GM23248 (cell line): Measurements from ENCODE around the gene H6PD. TPM values are rescaled to one million over a fixed set of nuclear protein-coding genes. Genes with fewer than 3 reads are reported as not detected.

Experiments used
- DNase-seq: peaks from one replicate; pipeline ENCODE4 v3.0.0-alpha.2; 2015
- H2AFZ ChIP-seq: fragments of 200-600 bp; sonication (generic); 2 replicates; pipeline ENCODE4 v1.6.1; 2016; ENCODE audit warnings: antibody characterized with exemption
- H3F3A ChIP-seq: fragments of 200-600 bp; sonication (generic); 2 replicates; pipeline ENCODE4 v1.6.1; 2016; ENCODE audit warnings: mild to moderate bottlenecking, antibody characterized with exemption, mixed run types; ENCODE audit not compliant: insufficient read depth
- H3K27ac ChIP-seq: fragments of 200-600 bp; sonication (generic); 2 replicates; pipeline ENCODE4 v1.5.1; 2016; ENCODE audit warnings: mild to moderate bottlenecking
- H3K27me3 ChIP-seq: fragments of 200-600 bp; sonication (generic); replicated peaks from 2 replicates; pipeline ENCODE4 v1.6.1; 2016; ENCODE audit warnings: mild to moderate bottlenecking; ENCODE audit not compliant: insufficient read depth
- H3K36me3 ChIP-seq: fragments of 200-600 bp; sonication (generic); 2 replicates; pipeline ENCODE4 v1.6.1; 2016; ENCODE audit warnings: low read depth, mild to moderate bottlenecking
- H3K4me1 ChIP-seq: fragments of 200-600 bp; sonication (generic); 2 replicates; pipeline ENCODE4 v1.6.1; 2016; ENCODE audit warnings: mild to moderate bottlenecking; ENCODE audit not compliant: insufficient read depth
- H3K4me2 ChIP-seq: fragments of 200-600 bp; sonication (generic); one replicate; pipeline ENCODE4 v1.6.1; 2016; ENCODE audit warnings: mild to moderate bottlenecking; ENCODE audit not compliant: unreplicated experiment
- H3K4me3 ChIP-seq: fragments of 200-600 bp; sonication (generic); 2 replicates; pipeline ENCODE4 v1.5.1; 2016; ENCODE audit warnings: mild to moderate bottlenecking
- H3K79me2 ChIP-seq: fragments of 200-600 bp; sonication (generic); 2 replicates; pipeline ENCODE4 v1.6.1; 2016; ENCODE audit warnings: mild to moderate bottlenecking; ENCODE audit not compliant: insufficient read depth
- H3K9ac ChIP-seq: fragments of 200-600 bp; sonication (generic); 2 replicates; pipeline ENCODE4 v1.6.1; 2016; ENCODE audit warnings: mild to moderate bottlenecking
- H3K9me2 ChIP-seq: fragments of 200-600 bp; sonication (generic); 2 replicates; pipeline ENCODE4 v1.6.1; 2016; ENCODE audit warnings: mixed run types, mild to moderate bottlenecking, moderate library complexity; ENCODE audit not compliant: insufficient read depth
- H3K9me3 ChIP-seq: fragments of 200-600 bp; sonication (generic); one replicate; pipeline ENCODE4 v1.6.1; 2017; ENCODE audit warnings: low read depth
- H4K20me1 ChIP-seq: fragments of 200-600 bp; sonication (generic); 2 replicates; pipeline ENCODE4 v1.6.0; 2016; ENCODE audit not compliant: insufficient read depth
- EZH2 ChIP-seq: fragments of 200-600 bp; sonication (generic); IDR thresholded peaks from 2 replicates; pipeline ENCODE4 v1.6.1; 2018; ENCODE audit warnings: antibody characterized with exemption, mild to moderate bottlenecking; ENCODE audit not compliant: insufficient read depth, poor library complexity, severe bottlenecking
- EZH2phosphoT487 ChIP-seq: fragments of 200-600 bp; sonication (generic); IDR thresholded peaks from 2 replicates; pipeline ENCODE4 v1.6.1; 2018; ENCODE audit warnings: antibody characterized with exemption, moderate library complexity, mild to moderate bottlenecking, low read depth; ENCODE audit not compliant: insufficient read depth
- WGBS, 2 experiments: methylation state at CpG; one replicate each; pipeline ENCODE4 v1.1.6; 2015 to 2017; ENCODE audit warnings: low lambda C conversion rate in 2 of 2, low coverage in 1 of 2; ENCODE audit errors: missing lambda C conversion rate in 2 of 2; 5-methylcytosine and 5-hydroxymethylcytosine counted together
- in situ Hi-C: fragments of 300-500 bp; cut with MboI; formaldehyde crosslinking; loops from 2 replicates; pipeline ENCODE4 v1.15.0; 2020
- polyA plus RNA-seq: library from polyadenylated mRNA; unstranded; fragments of >200 nt; fragmentation: Nextera tagmentation; extraction: Ambion mirVana; gene quantifications from 2 replicates; pipeline ENCODE4 v1.2.1, GENCODE V29; 2016
- total RNA-seq: library from RNA; depleted of rRNA; stranded (reverse); fragments of >200 nt; shearing (Covaris generic); gene quantifications from 2 replicates; pipeline ENCODE4 v1.2.3, GENCODE V29; 2014

H6PD gene
- total and polyA plus RNA-seq, 2 experiments from 2014 or later, result 16.1 to 29.6 TPM

GRCh38 chr1:9302745-9303524 lies 68.4 kb downstream of the H6PD start:
- H3F3A ChIP-seq, result peaks cover 20% of the 10 kb centered on the region
- H3K9ac ChIP-seq, result peak overlapping the region; percentile 68
- peak overlapping the region; percentile 29 for H3K4me3 ChIP-seq
- no peak for TF ChIP-seq EZH2
- TF ChIP-seq EZH2phosphoT487, result no peak
- H4K20me1 ChIP-seq, result peaks cover 4% of the 10 kb centered on the region
- H3K9me3 ChIP-seq, result no peaks in the 10 kb centered on the region
- WGBS, 2 experiments, result 21 to 33% methylated on average over 9 of the region's 9 CpGs
- H3K36me3 ChIP-seq, result no peaks in the 10 kb centered on the region
- H3K4me2 ChIP-seq, result peak overlapping the region; percentile 74
- peaks cover 32% of the 10 kb centered on the region for H3K4me1 ChIP-seq
- in situ Hi-C loops, result no loop called here
- peak overlapping the region; percentile 91 for H3K27ac ChIP-seq
- peak; percentile 95 for DNase-seq
- H2AFZ ChIP-seq, result no peak overlapping the region
- no peaks in the 10 kb centered on the region for H3K9me2 ChIP-seq
- peaks cover 96% of the 10 kb centered on the region for H3K79me2 ChIP-seq
- no peaks in the 10 kb centered on the region for H3K27me3 ChIP-seq

GRCh38 chr1:9303916-9304315 lies 69.3 kb downstream of the H6PD start:
- no peak for TF ChIP-seq EZH2
- no peak for TF ChIP-seq EZH2phosphoT487
- Histone ChIP-seq H3K4me1 (peaks cover 32% of the 10 kb centered on the region), H3F3A (peaks cover 20% of the 10 kb centered on the region), H3K79me2 (peaks cover 96% of the 10 kb centered on the region), H3K4me3 (no peak overlapping the region), H3K9me3 (no peaks in the 10 kb centered on the region), H3K36me3 (no peaks in the 10 kb centered on the region), H3K27me3 (no peaks in the 10 kb centered on the region), H3K9me2 (no peaks in the 10 kb centered on the region), H3K9ac (no peak overlapping the region; the same call in 1 of the 2 replicates), H2AFZ (no peak overlapping the region), H3K4me2 (peak overlapping the region; percentile 74), H4K20me1 (peaks cover 4% of the 10 kb centered on the region), H3K27ac (no peak overlapping the region)
- in situ Hi-C loops, result no loop called here
- 90 to 98% methylated on average over 6 of the region's 6 CpGs for WGBS, 2 experiments
- no peak for DNase-seq

DNA sequence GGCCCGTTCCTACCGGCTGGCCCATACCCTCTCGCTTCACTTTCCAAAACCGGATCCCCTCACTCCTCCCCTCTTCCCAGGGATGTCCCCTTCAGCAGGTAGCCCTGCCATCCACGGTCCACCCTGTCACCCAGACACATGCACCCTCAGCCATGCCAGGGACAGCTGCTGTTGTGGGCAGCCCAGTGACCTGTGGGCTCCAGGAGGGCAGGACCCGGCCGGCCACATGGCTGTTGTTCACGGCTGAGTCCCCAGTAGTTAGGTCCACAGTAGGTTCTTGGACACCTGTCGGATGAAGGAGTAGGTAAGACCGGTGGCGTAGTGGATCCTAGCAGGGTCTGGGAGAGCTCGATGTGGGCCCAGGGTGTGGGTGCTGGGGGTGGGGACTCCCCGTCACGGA lies 70.6 kb downstream of the H6PD start:
- in situ Hi-C loops, result no loop called here
- no peak overlapping the region for H2AFZ ChIP-seq
- peaks cover 26% of the 10 kb centered on the region for H3K4me1 ChIP-seq
- no peak for TF ChIP-seq EZH2phosphoT487
- no peak for TF ChIP-seq EZH2
- no peaks in the 10 kb centered on the region for H3K9me2 ChIP-seq
- peaks cover 4% of the 10 kb centered on the region for H4K20me1 ChIP-seq
- 90 to 92% methylated on average over 14 of the region's 14 CpGs for WGBS, 2 experiments
- H3K9ac ChIP-seq, result no peak overlapping the region
- peaks cover 20% of the 10 kb centered on the region for H3F3A ChIP-seq
- H3K9me3 ChIP-seq, result no peaks in the 10 kb centered on the region
- peaks cover 96% of the 10 kb centered on the region for H3K79me2 ChIP-seq
- H3K4me3 ChIP-seq, result no peak overlapping the region
- H3K36me3 ChIP-seq, result no peaks in the 10 kb centered on the region
- H3K27me3 ChIP-seq, result no peaks in the 10 kb centered on the region
- H3K27ac ChIP-seq, result no peak overlapping the region
- no peak for DNase-seq
- no peak overlapping the region for H3K4me2 ChIP-seq

GRCh38 chr1:9306006-9306405 lies 71.4 kb downstream of the H6PD start:
- Histone ChIP-seq H3K36me3 (no peaks in the 10 kb centered on the region), H3K9me3 (no peaks in the 10 kb centered on the region), H2AFZ (no peak overlapping the region), H3K9me2 (no peaks in the 10 kb centered on the region), H3F3A (peaks cover 20% of the 10 kb centered on the region), H3K4me2 (no peak overlapping the region), H3K79me2 (peaks cover 96% of the 10 kb centered on the region), H3K4me3 (no peak overlapping the region), H3K27me3 (no peaks in the 10 kb centered on the region), H4K20me1 (peaks cover 4% of the 10 kb centered on the region), H3K4me1 (peaks cover 20% of the 10 kb centered on the region), H3K9ac (no peak overlapping the region), H3K27ac (no peak overlapping the region)
- TF ChIP-seq EZH2, result no peak
- no peak for TF ChIP-seq EZH2phosphoT487
- no peak for DNase-seq
- in situ Hi-C loops, result no loop called here
- 91 to 94% methylated on average over 14 of the region's 14 CpGs for WGBS, 2 experiments
